SK-N-SH treated with all-trans-retinoic acid at 6 μM for 48 hours (cell line): Measurements from ENCODE around the gene PREP.
"Not testable (repeated sequence)": the region's sequence is repeated elsewhere in the genome, so short reads cannot be mapped to it uniquely, and the experiment has no call there.

ENCODE experiments used
- ARNTL ChIP-seq: fragments of 450-650 bp; formaldehyde crosslinking; IDR thresholded peaks from 2 replicates; pipeline ENCODE4 v1.5.0; 2020; ENCODE audit warnings: low read depth, mild to moderate bottlenecking, moderate library complexity, borderline replicate concordance
- BACH2 ChIP-seq: fragments of 250-450 bp; sonication (Bioruptor Pico); IDR thresholded peaks from 2 replicates; pipeline ENCODE4 v1.9.0; 2021; ENCODE audit warnings: mild to moderate bottlenecking, borderline replicate concordance
- CSDC2 ChIP-seq: fragments of 250-450 bp; sonication (Bioruptor Pico); IDR thresholded peaks from 2 replicates; pipeline ENCODE4 v1.5.0; 2020; ENCODE audit warnings: mild to moderate bottlenecking, moderate library complexity
- OSR1 ChIP-seq: fragments of 250-450 bp; sonication (Bioruptor Pico); IDR thresholded peaks from 2 replicates; pipeline ENCODE4 v1.8.0; 2022; ENCODE audit warnings: moderate library complexity, mild to moderate bottlenecking, inconsistent platforms
- PATZ1 ChIP-seq: fragments of 250-450 bp; sonication (Bioruptor Pico); IDR thresholded peaks from 2 replicates; pipeline ENCODE4 v1.8.0; 2020; ENCODE audit warnings: mild to moderate bottlenecking, moderate library complexity, borderline replicate concordance
- PPARA ChIP-seq: fragments of 250-450 bp; sonication (Bioruptor Pico); IDR thresholded peaks from 2 replicates; pipeline ENCODE4 v1.5.0; 2020; ENCODE audit warnings: mild to moderate bottlenecking, borderline replicate concordance
- RARB ChIP-seq: fragments of 250-450 bp; sonication (Bioruptor Pico); IDR thresholded peaks from 2 replicates; pipeline ENCODE4 v1.8.0; 2021; ENCODE audit warnings: mild to moderate bottlenecking, moderate library complexity
- ZFP3 ChIP-seq: fragments of 250-450 bp; sonication (Bioruptor Pico); IDR thresholded peaks from 2 replicates; pipeline ENCODE4 v1.5.0; 2020; ENCODE audit warnings: mild to moderate bottlenecking, moderate library complexity
- ZFP30 ChIP-seq: fragments of 450-650 bp; formaldehyde crosslinking; IDR thresholded peaks from 2 replicates; pipeline ENCODE4 v1.5.0; 2022; ENCODE audit warnings: mild to moderate bottlenecking, moderate library complexity
- ZNF70 ChIP-seq: fragments of 450-650 bp; formaldehyde crosslinking; IDR thresholded peaks from 2 replicates; pipeline ENCODE4 v1.5.0; 2020; ENCODE audit warnings: mild to moderate bottlenecking, moderate library complexity
- ZNF8 ChIP-seq: fragments of 450-650 bp; formaldehyde crosslinking; IDR thresholded peaks from 2 replicates; pipeline ENCODE4 v1.5.0; 2020; ENCODE audit warnings: mild to moderate bottlenecking, moderate library complexity
- TF ChIP-seq, protein P1 (sequence below): fragments of 250-450 bp; sonication (Bioruptor Pico); IDR thresholded peaks from 2 replicates; pipeline ENCODE4 v1.5.1; 2021; ENCODE audit warnings: mild to moderate bottlenecking, moderate library complexity
- TF ChIP-seq, protein P2 (sequence below): fragments of 250-450 bp; sonication (Bioruptor Pico); IDR thresholded peaks from 2 replicates; pipeline ENCODE4 v1.8.0; 2021; ENCODE audit warnings: low read depth, mild to moderate bottlenecking, moderate library complexity, borderline replicate concordance

DNA sequence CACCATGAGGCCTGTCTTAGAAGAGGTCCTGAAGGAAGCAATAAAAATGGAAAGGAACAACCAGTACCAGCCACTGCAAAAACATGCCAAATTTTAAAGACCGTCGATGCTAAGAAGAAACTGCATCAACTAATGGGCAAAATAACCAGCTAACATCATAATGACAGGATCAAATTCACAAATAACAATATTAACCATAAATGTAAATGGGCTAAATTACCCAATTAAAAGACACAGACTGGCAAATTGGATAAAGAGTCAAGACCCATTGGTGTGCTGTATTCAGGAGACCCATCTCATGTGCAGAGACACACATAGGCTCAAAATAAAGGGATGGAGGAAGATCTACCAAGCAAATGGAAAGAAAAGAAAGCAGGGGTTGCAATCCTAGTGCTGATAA lies 14.1 kb upstream of the PREP start:
- not testable (repeated sequence) for TF ChIP-seq OSR1 (CRISPR knock-in tag); ZFP3 (CRISPR knock-in tag); PATZ1 (CRISPR knock-in tag); RARB (CRISPR knock-in tag); ARNTL; CSDC2 (CRISPR knock-in tag); BACH2 (CRISPR knock-in tag); ZNF70 (CRISPR knock-in tag); ZFP30; ZNF8 (CRISPR knock-in tag); PPARA (CRISPR knock-in tag)
- TF ChIP-seq, protein P1, sequence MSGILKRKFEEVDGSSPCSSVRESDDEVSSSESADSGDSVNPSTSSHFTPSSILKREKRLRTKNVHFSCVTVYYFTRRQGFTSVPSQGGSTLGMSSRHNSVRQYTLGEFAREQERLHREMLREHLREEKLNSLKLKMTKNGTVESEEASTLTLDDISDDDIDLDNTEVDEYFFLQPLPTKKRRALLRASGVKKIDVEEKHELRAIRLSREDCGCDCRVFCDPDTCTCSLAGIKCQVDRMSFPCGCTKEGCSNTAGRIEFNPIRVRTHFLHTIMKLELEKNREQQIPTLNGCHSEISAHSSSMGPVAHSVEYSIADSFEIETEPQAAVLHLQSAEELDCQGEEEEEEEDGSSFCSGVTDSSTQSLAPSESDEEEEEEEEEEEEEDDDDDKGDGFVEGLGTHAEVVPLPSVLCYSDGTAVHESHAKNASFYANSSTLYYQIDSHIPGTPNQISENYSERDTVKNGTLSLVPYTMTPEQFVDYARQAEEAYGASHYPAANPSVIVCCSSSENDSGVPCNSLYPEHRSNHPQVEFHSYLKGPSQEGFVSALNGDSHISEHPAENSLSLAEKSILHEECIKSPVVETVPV (CRISPR knock-in tag), result not testable (repeated sequence)
- TF ChIP-seq, protein P2, sequence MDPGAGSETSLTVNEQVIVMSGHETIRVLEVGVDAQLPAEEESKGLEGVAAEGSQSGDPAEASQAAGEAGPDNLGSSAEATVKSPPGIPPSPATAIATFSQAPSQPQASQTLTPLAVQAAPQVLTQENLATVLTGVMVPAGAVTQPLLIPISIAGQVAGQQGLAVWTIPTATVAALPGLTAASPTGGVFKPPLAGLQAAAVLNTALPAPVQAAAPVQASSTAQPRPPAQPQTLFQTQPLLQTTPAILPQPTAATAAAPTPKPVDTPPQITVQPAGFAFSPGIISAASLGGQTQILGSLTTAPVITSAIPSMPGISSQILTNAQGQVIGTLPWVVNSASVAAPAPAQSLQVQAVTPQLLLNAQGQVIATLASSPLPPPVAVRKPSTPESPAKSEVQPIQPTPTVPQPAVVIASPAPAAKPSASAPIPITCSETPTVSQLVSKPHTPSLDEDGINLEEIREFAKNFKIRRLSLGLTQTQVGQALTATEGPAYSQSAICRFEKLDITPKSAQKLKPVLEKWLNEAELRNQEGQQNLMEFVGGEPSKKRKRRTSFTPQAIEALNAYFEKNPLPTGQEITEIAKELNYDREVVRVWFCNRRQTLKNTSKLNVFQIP (CRISPR knock-in tag), result not testable (repeated sequence)
